IMR-90 (cell line): Measurements from ENCODE around the gene TEX261.
"Not testable (repeated sequence)": the region's sequence is repeated elsewhere in the genome, so short reads cannot be mapped to it uniquely, and the experiment has no call there.

Source experiments
- BHLHE40 ChIP-seq: fragments of 150-350 bp; IDR thresholded peaks from 2 replicates; pipeline ENCODE4 v1.6.1; 2016; ENCODE audit warnings: mild to moderate bottlenecking, low read depth, low read length
- CEBPB ChIP-seq: IDR thresholded peaks from 2 replicates; pipeline ENCODE4 v1.6.1; 2012; ENCODE audit warnings: low read depth, low read length, improper control_type of control experiment
- CTCF ChIP-seq: conservative IDR thresholded peaks from 2 replicates; pipeline ENCODE4 v1.5.1; 2012; ENCODE audit warnings: mild to moderate bottlenecking, low read depth, low read length, improper control_type of control experiment
- ELK1 ChIP-seq: fragments of 150-350 bp; IDR thresholded peaks from 2 replicates; pipeline ENCODE4 v1.6.1; 2016; ENCODE audit warnings: low read depth, mild to moderate bottlenecking, low read length, moderate library complexity, borderline replicate concordance
- FOS ChIP-seq: fragments of 150-350 bp; IDR thresholded peaks from 2 replicates; pipeline ENCODE4 v1.6.1; 2016; ENCODE audit warnings: low read depth, low read length
- MAZ ChIP-seq: IDR thresholded peaks from 2 replicates; pipeline ENCODE4 v1.6.1; 2012; ENCODE audit warnings: low read depth, mild to moderate bottlenecking, low read length, improper control_type of control experiment, moderate library complexity, borderline replicate concordance
- MXI1 ChIP-seq: IDR thresholded peaks from 2 replicates; pipeline ENCODE4 v1.6.1; 2012; ENCODE audit warnings: low read depth, mild to moderate bottlenecking, low read length, moderate library complexity, borderline replicate concordance
- NFE2L2 ChIP-seq: fragments of 150-350 bp; IDR thresholded peaks from 2 replicates; pipeline ENCODE4 v1.6.1; 2016; ENCODE audit warnings: low read depth, mild to moderate bottlenecking, low read length
- POLR2A ChIP-seq: IDR thresholded peaks from 2 replicates; pipeline ENCODE4 v1.6.1; 2012; ENCODE audit warnings: mild to moderate bottlenecking, low read depth, low read length
- RAD21 ChIP-seq: IDR thresholded peaks from 2 replicates; pipeline ENCODE4 v1.6.1; 2012; ENCODE audit warnings: low read length, improper control_type of control experiment
- RCOR1 ChIP-seq: IDR thresholded peaks from 2 replicates; pipeline ENCODE4 v1.6.1; 2012; ENCODE audit warnings: mild to moderate bottlenecking, low read length, improper control_type of control experiment; ENCODE audit not compliant: insufficient replicate concordance
- RFX5 ChIP-seq: IDR thresholded peaks from 2 replicates; pipeline ENCODE4 v1.8.0; 2012; ENCODE audit warnings: low read depth, mild to moderate bottlenecking, low read length, moderate library complexity
- SMC3 ChIP-seq: fragments of 150-350 bp; IDR thresholded peaks from 2 replicates; pipeline ENCODE4 v1.6.1; 2016; ENCODE audit warnings: low read depth, mild to moderate bottlenecking, antibody characterized with exemption, low read length, moderate library complexity
- USF2 ChIP-seq: fragments of 150-350 bp; IDR thresholded peaks from 2 replicates; pipeline ENCODE4 v1.6.1; 2017; ENCODE audit warnings: mild to moderate bottlenecking, antibody characterized with exemption, low read length, low read depth

- not testable (repeated sequence) for TF ChIP-seq CTCF, POLR2A, RFX5, ELK1, MAZ, RAD21, SMC3, NFE2L2, BHLHE40, RCOR1, USF2, MXI1, FOS, CEBPB
Observed at GRCh38 chr2:71023553-71024243, 29.0 kb upstream of the TEX261 start.
